Lower leg skin (tissue), 4 donors: ENCODE measurements around the gene LARP1B. TPM values are rescaled to one million over a fixed set of nuclear protein-coding genes. Genes with fewer than 3 reads are reported as not detected.
"Not testable (repeated sequence)": the region's sequence is repeated elsewhere in the genome, so short reads cannot be mapped to it uniquely, and the experiment has no call there.

Experiments
- DNase-seq, 2 donors: peaks; one replicate each; pipeline ENCODE4 v3.0.0-alpha.2; 2019; ENCODE audit warnings: low spot score in 2 of 2
- H3K4me3 ChIP-seq: fragments of 200-600 bp; sonication (generic); 2 replicates; pipeline ENCODE4 v1.5.1; 2017; ENCODE audit warnings: mild to moderate bottlenecking, low read depth; ENCODE audit not compliant: poor library complexity, severe bottlenecking
- CTCF ChIP-seq, 3 donors: fragments of 450-650 bp; IDR thresholded peaks; one replicate each; pipeline ENCODE4 v1.5.1; 2016; ENCODE audit warnings: antibody characterized with exemption in 3 of 3, mild to moderate bottlenecking in 3 of 3, moderate library complexity in 2 of 3
- POLR2A ChIP-seq, 2 donors: fragments of 450-650 bp; IDR thresholded peaks; one replicate each; pipeline ENCODE4 v1.6.1; 2016 to 2017; ENCODE audit warnings: antibody characterized with exemption in 2 of 2, mild to moderate bottlenecking in 1 of 2, moderate library complexity in 1 of 2
- WGBS, 2 donors: methylation state at CpG; one replicate each; pipeline ENCODE4 v1.1.5; 2018; 5-methylcytosine and 5-hydroxymethylcytosine counted together
- intact Hi-C: fragments of 100-400 bp; cut with DNase I; formaldehyde crosslinking; loops from one replicate; pipeline ENCODE4 v1.15.0; 2023; ENCODE audit warnings: low total_unique reads
- total RNA-seq, 4 donors: library from RNA; depleted of rRNA; stranded (reverse); fragments of >200 nt; gene quantifications; one replicate each; pipeline ENCODE4 v1.1.0, GENCODE V29; 2016

The LARP1B gene
- total RNA-seq, 4 donors from 2014 or later, result 14.5 to 20.4 (median 17.2) TPM

GRCh38 chr4:128141866-128142265, 80.8 kb downstream of the LARP1B start:
- intact Hi-C loops, result no loop called here
- no peak for DNase-seq
- TF ChIP-seq POLR2A (IDR thresholded peaks at IDR 0.05) (no peak), CTCF (IDR thresholded peaks at IDR 0.05) (no peak)
- no peak overlapping the region for H3K4me3 ChIP-seq

GRCh38 chr4:128145727-128146126, 84.6 kb downstream of the LARP1B start:
- intact Hi-C loops, result no loop called here
- TF ChIP-seq CTCF (IDR thresholded peaks at IDR 0.05) (no peak), POLR2A (IDR thresholded peaks at IDR 0.05) (no peak)
- no peak overlapping the region for H3K4me3 ChIP-seq
- no peak for DNase-seq
- 95 to 99% methylated on average over 2 of the region's 2 CpGs for WGBS, 2 donors

- no peak for TF ChIP-seq POLR2A (IDR thresholded peaks at IDR 0.05)
- TF ChIP-seq CTCF (IDR thresholded peaks at IDR 0.05), result no peak
- H3K4me3 ChIP-seq, result no peak overlapping the region
- intact Hi-C loops, result no loop called here
- 91 to 94% methylated on average over 2 of the region's 2 CpGs for WGBS, 2 donors
- DNase-seq, result no peak
Observed at GRCh38 chr4:128153800-128154199, 92.7 kb downstream of the LARP1B start.

GRCh38 chr4:128155231-128155855, 94.2 kb downstream of the LARP1B start:
- 94 to 97% methylated on average over 29 of the region's 29 CpGs for WGBS, 2 donors
- intact Hi-C loops, result no loop called here
- DNase-seq, result no peak
- TF ChIP-seq CTCF (IDR thresholded peaks at IDR 0.05) (no peak), POLR2A (IDR thresholded peaks at IDR 0.05) (no peak)
- H3K4me3 ChIP-seq, result no peak overlapping the region

GRCh38 chr4:128155874-128156456, 94.9 kb downstream of the LARP1B start:
- DNase-seq, result no peak
- 96 to 99% methylated on average over 10 of the region's 10 CpGs for WGBS, 2 donors
- intact Hi-C loops, result no loop called here
- H3K4me3 ChIP-seq, result no peak overlapping the region
- TF ChIP-seq POLR2A (IDR thresholded peaks at IDR 0.05), result no peak
- TF ChIP-seq CTCF (IDR thresholded peaks at IDR 0.05), result no peak

- DNase-seq, intact Hi-C loops, H3K4me3 ChIP-seq: not testable (repeated sequence)
- WGBS, 2 donors, result 100% methylated on average over 3 of the region's 3 CpGs
Observed at GRCh38 chr4:128156472-128156871, 95.4 kb downstream of the LARP1B start.
